ENCODE results near the gene PRKCB.
"Not testable (repeated sequence)": the region's sequence is repeated elsewhere in the genome, so short reads cannot be mapped to it uniquely, and the experiment has no call there.

The PRKCB gene

GRCh38 chr16:24149102-24149501, 313.3 kb downstream of the PRKCB start:
- DNase-seq (ENCODE audit: low read depth): no peak
- H3K4me3 ChIP-seq (ENCODE audit: control insufficient read depth, low read depth, low read length): no peak overlapping the region
- TF ChIP-seq, protein P1, sequence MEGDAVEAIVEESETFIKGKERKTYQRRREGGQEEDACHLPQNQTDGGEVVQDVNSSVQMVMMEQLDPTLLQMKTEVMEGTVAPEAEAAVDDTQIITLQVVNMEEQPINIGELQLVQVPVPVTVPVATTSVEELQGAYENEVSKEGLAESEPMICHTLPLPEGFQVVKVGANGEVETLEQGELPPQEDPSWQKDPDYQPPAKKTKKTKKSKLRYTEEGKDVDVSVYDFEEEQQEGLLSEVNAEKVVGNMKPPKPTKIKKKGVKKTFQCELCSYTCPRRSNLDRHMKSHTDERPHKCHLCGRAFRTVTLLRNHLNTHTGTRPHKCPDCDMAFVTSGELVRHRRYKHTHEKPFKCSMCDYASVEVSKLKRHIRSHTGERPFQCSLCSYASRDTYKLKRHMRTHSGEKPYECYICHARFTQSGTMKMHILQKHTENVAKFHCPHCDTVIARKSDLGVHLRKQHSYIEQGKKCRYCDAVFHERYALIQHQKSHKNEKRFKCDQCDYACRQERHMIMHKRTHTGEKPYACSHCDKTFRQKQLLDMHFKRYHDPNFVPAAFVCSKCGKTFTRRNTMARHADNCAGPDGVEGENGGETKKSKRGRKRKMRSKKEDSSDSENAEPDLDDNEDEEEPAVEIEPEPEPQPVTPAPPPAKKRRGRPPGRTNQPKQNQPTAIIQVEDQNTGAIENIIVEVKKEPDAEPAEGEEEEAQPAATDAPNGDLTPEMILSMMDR (IDR thresholded peaks at IDR 0.05; ENCODE audit: control insufficient read depth, insufficient read depth, low read depth, low read length, missing control alignments): no peak

- TF ChIP-seq, protein P1 (IDR thresholded peaks at IDR 0.05; ENCODE audit: control insufficient read depth, insufficient read depth, low read depth, low read length, missing control alignments): no peak
- no peak overlapping the region for H3K4me3 ChIP-seq (ENCODE audit: control insufficient read depth, low read depth, low read length)
- no peak for DNase-seq (ENCODE audit: low read depth)
Observed at GRCh38 chr16:24150282-24150681, 314.5 kb downstream of the PRKCB start.

- DNase-seq (ENCODE audit: low read depth): no peak
- TF ChIP-seq, protein P1 (IDR thresholded peaks at IDR 0.05; ENCODE audit: control insufficient read depth, insufficient read depth, low read depth, low read length, missing control alignments): no peak
- H3K4me3 ChIP-seq (ENCODE audit: control insufficient read depth, low read depth, low read length): no peak overlapping the region
Observed at GRCh38 chr16:24151482-24151939, 315.7 kb downstream of the PRKCB start.

GRCh38 chr16:24152048-24152447, 316.3 kb downstream of the PRKCB start:
- not testable (repeated sequence) for DNase-seq (ENCODE audit: low read depth); H3K4me3 ChIP-seq (ENCODE audit: control insufficient read depth, low read depth, low read length)

- no peak overlapping the region for H3K4me3 ChIP-seq (ENCODE audit: control insufficient read depth, low read depth, low read length)
- TF ChIP-seq, protein P1 (IDR thresholded peaks at IDR 0.05; ENCODE audit: control insufficient read depth, insufficient read depth, low read depth, low read length, missing control alignments): no peak
- DNase-seq (ENCODE audit: low read depth): no peak
Observed at GRCh38 chr16:24152826-24153225, 317.0 kb downstream of the PRKCB start.

GRCh38 chr16:24156777-24157176, 321.0 kb downstream of the PRKCB start:
- no peak overlapping the region for H3K4me3 ChIP-seq (ENCODE audit: control insufficient read depth, low read depth, low read length)
- DNase-seq (ENCODE audit: low read depth): no peak
- TF ChIP-seq, protein P1 (IDR thresholded peaks at IDR 0.05; ENCODE audit: control insufficient read depth, insufficient read depth, low read depth, low read length, missing control alignments): no peak

- DNase-seq (ENCODE audit: low read depth): no peak
- TF ChIP-seq, protein P1 (IDR thresholded peaks at IDR 0.05; ENCODE audit: control insufficient read depth, insufficient read depth, low read depth, low read length, missing control alignments): no peak
Observed at GRCh38 chr16:24163935-24164334, 328.2 kb downstream of the PRKCB start.

More at GRCh38 chr16:24163935-24164334, 328.2 kb downstream of the PRKCB start:
- H3K4me3 ChIP-seq (ENCODE audit: control insufficient read depth, low read depth, low read length): no peak overlapping the region
